ENCODE results near the gene ENTPD8. TPM values are rescaled to one million over a fixed set of nuclear protein-coding genes. Genes with fewer than 3 reads are reported as not detected.

Gene ENTPD8
- total and polyA plus RNA-seq, 2 of the 13 experiments (the other 11 are each of a cell fraction or from before 2014, with no cell fraction given), result 0.26 to 0.44 TPM

GRCh38 chr9:137390553-137391410 lies 50.4 kb downstream of the ENTPD8 start (continued):
- TF ChIP-seq AGO2 (optimal IDR thresholded peaks at IDR 0.05; ENCODE audit: low read depth, low read length) (peak; percentile 50), ZNF337 (CRISPR knock-in tag; IDR thresholded peaks at IDR 0.05; ENCODE audit: borderline replicate concordance, low read depth) (no peak), ZNF7 (CRISPR knock-in tag; IDR thresholded peaks at IDR 0.05) (no peak), NR2F6 (IDR thresholded peaks at IDR 0.05) (no peak), NR2F6 (CRISPR knock-in tag; IDR thresholded peaks at IDR 0.05) (0 out of 2 replicates have a peak, but pooled peaks have one; percentile 15), PRMT3 (CRISPR knock-in tag; IDR thresholded peaks at IDR 0.05; ENCODE audit: borderline replicate concordance, low read depth) (no peak), ZSCAN21 (CRISPR knock-in tag; IDR thresholded peaks at IDR 0.05; ENCODE audit: borderline replicate concordance) (no peak), STAT5B (CRISPR knock-in tag; IDR thresholded peaks at IDR 0.05) (no peak), ATM (IDR thresholded peaks at IDR 0.05; ENCODE audit: borderline replicate concordance) (no peak), NFE2 (CRISPR knock-in tag; IDR thresholded peaks at IDR 0.05) (no peak), CEBPB (IDR thresholded peaks at IDR 0.05; ENCODE audit: borderline replicate concordance, low read depth, low read length) (no peak), ZNF703 (CRISPR knock-in tag; IDR thresholded peaks at IDR 0.05; ENCODE audit: borderline replicate concordance) (no peak), YEATS2 (CRISPR knock-in tag; IDR thresholded peaks at IDR 0.05; ENCODE audit: borderline replicate concordance) (no peak), ZSCAN29 (CRISPR knock-in tag; conservative IDR thresholded peaks at IDR 0.05) (no peak), TP53 (CRISPR knock-in tag; conservative IDR thresholded peaks at IDR 0.05) (no peak)

DNA sequence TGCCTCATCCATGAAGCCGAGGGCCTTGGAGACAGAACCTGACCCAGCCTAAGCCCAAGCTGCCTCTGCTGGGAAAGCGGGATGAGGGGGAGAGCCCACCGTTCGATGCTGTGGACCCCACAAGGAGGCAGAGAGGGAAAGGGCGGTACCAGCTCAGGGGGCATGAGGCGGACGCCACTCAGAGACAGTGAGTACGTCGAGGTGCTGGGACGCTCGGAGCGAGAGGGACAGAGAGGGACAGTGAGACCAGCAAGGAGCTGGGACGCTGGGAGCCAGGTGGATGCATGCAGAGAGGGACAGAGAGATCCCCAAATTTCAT lies 51.8 kb downstream of the ENTPD8 start:
- no peak overlapping the region for H3K4me2 ChIP-seq (ENCODE audit: low read depth, low read length)
- H3K36me3 ChIP-seq (replicated peaks in 1 of 2; ENCODE audit: control insufficient read depth in 1 of 2, insufficient read depth in 2 of 2, low read length in 2 of 2), result no peaks in the 10 kb centered on the region
- intact Hi-C loops (cut with micrococcal nuclease; ENCODE audit: unreplicated experiment) (no loop called here), in situ Hi-C loops (cut with HindIII; ENCODE audit: extremely low pct_ligation_motif_present, low pct_unique_long_range_greater_than_20kb) (no loop called here)
- no peak overlapping the region for H3K9ac ChIP-seq (ENCODE audit: insufficient read depth, low read depth, low read length)
- H3K4me3 ChIP-seq (replicated peaks in 1 of 3; ENCODE audit: insufficient read depth in 1 of 3, low read depth in 2 of 3, low read length in 3 of 3), result no peak overlapping the region
- H3K27ac ChIP-seq (ENCODE audit: extremely low read length, insufficient read depth, low read length), result no peak overlapping the region
- no peaks in the 10 kb centered on the region for H3K79me2 ChIP-seq (ENCODE audit: insufficient read depth, low read length)
- WGBS (ENCODE audit: low lambda C conversion rate), result 97% methylated on average over 12 of the region's 13 CpGs
- H3K27me3 ChIP-seq (ENCODE audit: control insufficient read depth in 1 of 2, insufficient read depth in 2 of 2, low read length in 2 of 2), result no peaks in the 10 kb centered on the region
- ATAC-seq (no peak), DNase-seq (ENCODE audit: low spot score) (no peak), FAIRE-seq (no peak)
- H2AFZ ChIP-seq (ENCODE audit: low read length), result no peak overlapping the region
- H3K4me1 ChIP-seq (ENCODE audit: insufficient read depth, low read length), result peaks cover 23% of the 10 kb centered on the region
- H4K20me1 ChIP-seq (ENCODE audit: insufficient read depth, low read length), result no peaks in the 10 kb centered on the region
- no TSS peak for BruUV-seq (replicated peaks)
- ChIA-PET CTCF (ENCODE audit: low intra/inter-chr PET ratio, low total read pairs) (no interaction called here), POLR2A (no interaction called here)
- H3K9me3 ChIP-seq (ENCODE audit: low read length), result no peaks in the 10 kb centered on the region
- TF ChIP-seq ZNF792 (CRISPR knock-in tag; IDR thresholded peaks at IDR 0.05) (no peak), CTCF (CRISPR knock-in tag; IDR thresholded peaks at IDR 0.05) (no peak), HOXA5 (CRISPR knock-in tag; IDR thresholded peaks at IDR 0.05) (no peak), PHF20 (CRISPR knock-in tag; IDR thresholded peaks at IDR 0.05) (no peak), ZSCAN25 (CRISPR knock-in tag; IDR thresholded peaks at IDR 0.05) (no peak), HIC2 (CRISPR knock-in tag; IDR thresholded peaks at IDR 0.05; ENCODE audit: low read depth) (no peak), NCOA5 (CRISPR knock-in tag; IDR thresholded peaks at IDR 0.05) (no peak)
